ENCODE data around the gene ZKSCAN8.

- TF ChIP-seq CTCF (IDR thresholded peaks at IDR 0.05) (no peak), POLR2A (IDR thresholded peaks at IDR 0.05) (peak in 1 of 2 donors; percentile 7), POLR2AphosphoS5 (IDR thresholded peaks at IDR 0.05; ENCODE audit: insufficient read depth in 1 of 2, low read depth in 1 of 2) (peak; percentile 83 to 88)
Observed at GRCh38 chr6:28136585-28137504, 4.8 kb upstream of the ZKSCAN8 start.
